ENCODE data around the gene SEPTIN12. TPM values are rescaled to one million over a fixed set of nuclear protein-coding genes. Genes with fewer than 3 reads are reported as not detected.

The SEPTIN12 gene
- total RNA-seq, 4 donors from 2014 or later = 1.7 TPM; not detected in 3

DNA sequence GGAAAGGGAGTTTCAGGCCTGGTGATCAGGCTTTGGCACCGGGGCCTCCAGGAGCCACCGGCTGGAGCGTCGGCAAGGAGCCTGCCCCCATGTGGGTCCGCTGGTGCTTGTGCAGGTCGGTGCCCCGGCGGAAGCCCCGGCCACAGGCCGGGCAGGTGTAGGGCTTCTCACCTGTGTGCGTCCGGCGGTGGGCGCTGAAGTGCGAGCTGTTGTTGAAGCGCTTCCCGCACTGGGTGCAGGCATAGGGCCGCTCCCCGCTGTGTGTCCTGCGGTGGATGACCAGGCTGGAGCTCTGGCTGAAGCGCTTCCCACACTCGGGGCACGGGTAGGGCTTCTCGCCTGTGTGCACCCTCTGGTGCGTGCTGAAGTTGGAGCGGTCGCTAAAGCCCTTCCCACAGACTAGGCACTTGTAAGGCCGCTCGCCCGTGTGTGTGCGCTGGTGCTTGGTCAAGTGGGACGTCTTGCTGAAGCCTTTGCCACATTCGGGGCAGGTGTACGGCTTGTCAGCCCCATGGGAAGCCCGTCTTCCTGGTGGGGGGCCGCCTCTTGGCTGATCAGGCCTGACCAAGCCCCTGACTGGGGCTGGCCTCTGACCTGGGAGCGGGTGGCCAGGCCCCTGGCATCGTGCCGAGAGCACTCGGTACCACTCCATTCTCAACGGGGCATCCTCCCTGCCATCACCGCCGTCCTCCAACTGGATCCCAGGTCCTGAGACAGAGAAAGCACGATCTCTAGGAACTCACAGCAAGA lies 35.6 kb downstream of the SEPTIN12 start:
- H3K27me3 ChIP-seq = no peaks in the 10 kb centered on the region
- no peak for DNase-seq (ENCODE audit: extremely low spot score)
- H3K9me3 ChIP-seq = no peaks in the 10 kb centered on the region
- H3K27ac ChIP-seq (replicated peaks in 1 of 4) = no peak overlapping the region
- peaks cover 46 to 90% (median 85%) of the 10 kb centered on the region in 4 donors for H3K36me3 ChIP-seq
- 93% methylated on average over 17 of the region's 44 CpGs for WGBS
- intact Hi-C loops (cut with DNase I) = no loop called here
- H3K4me1 ChIP-seq = peaks cover 0 to 2% (median under 1%) of the 10 kb centered on the region in 4 donors
- no peak overlapping the region for H3K4me3 ChIP-seq
- TF ChIP-seq POLR2A (IDR thresholded peaks at IDR 0.05; ENCODE audit: low read depth) (no peak), POLR2AphosphoS5 (IDR thresholded peaks at IDR 0.05) (no peak), EP300 (IDR thresholded peaks at IDR 0.05) (no peak)
- TF ChIP-seq, protein P1, sequence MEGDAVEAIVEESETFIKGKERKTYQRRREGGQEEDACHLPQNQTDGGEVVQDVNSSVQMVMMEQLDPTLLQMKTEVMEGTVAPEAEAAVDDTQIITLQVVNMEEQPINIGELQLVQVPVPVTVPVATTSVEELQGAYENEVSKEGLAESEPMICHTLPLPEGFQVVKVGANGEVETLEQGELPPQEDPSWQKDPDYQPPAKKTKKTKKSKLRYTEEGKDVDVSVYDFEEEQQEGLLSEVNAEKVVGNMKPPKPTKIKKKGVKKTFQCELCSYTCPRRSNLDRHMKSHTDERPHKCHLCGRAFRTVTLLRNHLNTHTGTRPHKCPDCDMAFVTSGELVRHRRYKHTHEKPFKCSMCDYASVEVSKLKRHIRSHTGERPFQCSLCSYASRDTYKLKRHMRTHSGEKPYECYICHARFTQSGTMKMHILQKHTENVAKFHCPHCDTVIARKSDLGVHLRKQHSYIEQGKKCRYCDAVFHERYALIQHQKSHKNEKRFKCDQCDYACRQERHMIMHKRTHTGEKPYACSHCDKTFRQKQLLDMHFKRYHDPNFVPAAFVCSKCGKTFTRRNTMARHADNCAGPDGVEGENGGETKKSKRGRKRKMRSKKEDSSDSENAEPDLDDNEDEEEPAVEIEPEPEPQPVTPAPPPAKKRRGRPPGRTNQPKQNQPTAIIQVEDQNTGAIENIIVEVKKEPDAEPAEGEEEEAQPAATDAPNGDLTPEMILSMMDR (IDR thresholded peaks at IDR 0.05) = no peak

DNA sequence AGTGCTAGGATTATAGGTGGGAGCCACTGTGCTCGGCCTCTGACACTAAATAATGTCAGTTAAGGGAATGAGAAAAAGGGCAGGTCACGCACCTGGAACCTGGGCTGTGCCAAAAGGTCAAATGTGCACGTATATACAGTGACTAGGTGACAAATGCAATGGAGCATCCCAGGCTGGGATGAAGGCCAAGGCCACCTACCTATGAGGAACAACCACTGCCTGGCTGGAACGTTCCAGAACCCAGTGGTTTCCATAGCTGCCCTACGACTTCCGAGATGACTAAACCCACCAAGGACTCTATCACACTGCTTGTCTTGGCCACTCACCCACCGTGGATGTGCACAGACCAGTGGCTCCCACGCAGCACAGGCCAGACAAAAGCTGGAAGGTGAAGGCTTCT lies 37.2 kb downstream of the SEPTIN12 start:
- Histone ChIP-seq H3K36me3 (peaks cover 38 to 74% (median 70%) of the 10 kb centered on the region in 4 donors), H3K27ac (replicated peaks in 1 of 4) (no peak overlapping the region), H3K9me3 (no peaks in the 10 kb centered on the region), H3K27me3 (no peaks in the 10 kb centered on the region), H3K4me3 (no peak overlapping the region), H3K4me1 (peaks cover 0 to 18% (median 10%) of the 10 kb centered on the region in 4 donors)
- no peak for DNase-seq (ENCODE audit: extremely low spot score)
- intact Hi-C loops (cut with DNase I) = no loop called here
- WGBS = 87% methylated on average over 8 of the region's 8 CpGs
- TF ChIP-seq EP300 (IDR thresholded peaks at IDR 0.05) = no peak
- TF ChIP-seq, protein P1 (IDR thresholded peaks at IDR 0.05) = no peak

DNA sequence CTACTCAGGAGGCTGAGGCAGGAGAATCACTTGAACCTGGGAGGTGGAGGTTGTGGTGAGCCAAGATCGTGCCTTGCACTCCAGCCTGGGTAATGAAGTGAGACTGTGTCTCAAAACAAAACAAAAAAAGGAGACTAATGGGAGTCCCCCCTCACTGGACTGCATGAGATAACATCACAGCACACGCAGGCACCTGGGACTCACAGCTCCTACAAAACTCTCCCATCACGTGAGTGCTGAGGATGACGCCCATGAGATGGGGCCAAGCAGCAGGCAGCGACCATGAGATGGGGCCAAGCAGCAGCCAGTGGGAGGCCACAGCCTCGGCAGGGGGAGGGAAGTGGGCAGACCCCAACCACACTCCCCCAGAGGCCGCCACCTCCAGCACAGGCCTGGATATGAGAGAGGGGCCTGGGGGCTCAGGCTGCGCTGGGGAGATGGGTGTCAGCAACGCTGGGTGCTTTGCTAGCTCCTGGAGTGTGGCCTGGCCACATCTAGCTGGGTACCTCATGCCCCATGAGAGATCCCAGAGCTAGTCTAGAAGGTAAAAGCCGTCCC lies 38.4 kb downstream of the SEPTIN12 start:
- Histone ChIP-seq H3K27ac (replicated peaks in 1 of 4) (no peak overlapping the region), H3K27me3 (no peaks in the 10 kb centered on the region), H3K4me3 (no peak overlapping the region), H3K36me3 (peaks cover 29 to 63% (median 59%) of the 10 kb centered on the region in 4 donors), H3K4me1 (peaks cover 0 to 23% (median 10%) of the 10 kb centered on the region in 4 donors), H3K9me3 (no peaks in the 10 kb centered on the region)
- intact Hi-C loops (cut with DNase I) = no loop called here
- DNase-seq (ENCODE audit: extremely low spot score) = no peak
- 91% methylated on average over 9 of the region's 10 CpGs for WGBS
- TF ChIP-seq EP300 (IDR thresholded peaks at IDR 0.05) (no peak), POLR2A (IDR thresholded peaks at IDR 0.05; ENCODE audit: low read depth) (no peak), POLR2AphosphoS5 (IDR thresholded peaks at IDR 0.05) (no peak)
- TF ChIP-seq, protein P1 (IDR thresholded peaks at IDR 0.05) = no peak

DNA sequence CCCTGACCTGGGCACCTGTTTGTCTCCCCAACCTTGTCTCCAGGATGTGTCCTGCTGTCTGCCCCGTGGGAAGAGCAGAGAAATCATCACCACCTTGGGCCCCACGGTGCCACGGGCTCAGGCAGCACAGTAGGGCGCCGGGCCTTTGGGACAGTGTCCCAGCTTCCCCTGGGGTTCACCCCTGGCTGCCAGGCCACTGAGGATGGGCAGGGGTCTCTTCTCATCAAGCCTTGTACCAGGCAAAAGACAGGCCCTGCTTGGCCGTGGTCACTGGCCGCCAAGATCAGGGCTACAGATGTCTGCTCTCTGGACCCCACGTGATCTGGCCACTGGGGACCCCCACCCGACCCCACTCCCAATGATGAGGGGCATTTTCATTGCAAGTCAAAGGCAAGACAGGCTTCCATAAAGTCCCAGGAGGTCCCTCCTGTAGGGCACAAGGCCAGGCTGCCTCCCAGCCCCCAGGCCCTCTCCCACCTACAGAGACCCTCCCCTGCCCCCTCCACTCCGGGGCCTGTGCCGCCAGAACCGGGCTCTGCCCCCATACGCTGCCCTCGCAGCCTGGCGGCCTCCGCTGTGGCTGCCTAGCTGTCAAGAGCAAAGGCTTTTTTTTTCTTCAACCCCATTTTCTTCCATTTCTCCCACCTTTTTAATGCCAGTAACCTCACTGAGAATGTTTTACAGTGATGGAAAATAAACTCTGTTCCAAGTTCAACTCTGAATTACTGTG lies 39.3 kb downstream of the SEPTIN12 start:
- 93% methylated on average over 13 of the region's 16 CpGs for WGBS
- intact Hi-C loops (cut with DNase I) = no loop called here
- Histone ChIP-seq H3K4me3 (no peak overlapping the region), H3K9me3 (no peaks in the 10 kb centered on the region), H3K36me3 (peaks cover 27 to 54% (median 51%) of the 10 kb centered on the region in 4 donors), H3K27me3 (no peaks in the 10 kb centered on the region), H3K4me1 (peaks cover 0 to 23% (median 10%) of the 10 kb centered on the region in 4 donors), H3K27ac (replicated peaks in 1 of 4) (no peak overlapping the region)
- DNase-seq (ENCODE audit: extremely low spot score) = no peak
- TF ChIP-seq EP300 (IDR thresholded peaks at IDR 0.05) (no peak), POLR2A (IDR thresholded peaks at IDR 0.05; ENCODE audit: low read depth) (no peak), POLR2AphosphoS5 (IDR thresholded peaks at IDR 0.05) (no peak)
- TF ChIP-seq, protein P1 (IDR thresholded peaks at IDR 0.05) = no peak

Data from esophagus muscularis mucosa (tissue), 4 donors.